Epidermal melanocyte (primary cell): ENCODE measurements around the gene TWIST2.

Experiments
- DNase-seq: peaks from one replicate; pipeline ENCODE4 v3.0.0; 2011; ENCODE audit warnings: low spot score; ENCODE audit not compliant: insufficient read length

Gene TWIST2

DNA sequence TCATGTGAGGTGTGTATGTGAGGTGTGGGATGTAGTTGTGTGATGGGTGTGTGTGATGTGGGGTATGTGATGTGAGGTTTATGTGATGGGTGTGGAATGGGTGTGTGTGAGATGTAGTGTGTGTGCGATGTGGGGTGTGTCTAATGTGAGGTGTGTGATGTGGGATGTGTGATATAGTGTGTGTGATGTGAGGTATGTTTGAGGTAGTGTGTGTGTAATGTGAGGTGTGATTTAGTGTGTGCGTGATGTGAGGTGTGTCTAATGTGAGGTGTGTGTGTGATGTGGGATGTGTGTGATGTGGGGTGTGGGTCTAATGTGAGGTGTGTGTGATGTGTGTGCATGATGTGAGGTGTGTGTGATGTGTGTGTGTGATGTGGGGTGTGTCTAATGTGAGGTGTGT lies 55.3 kb downstream of the TWIST2 start:
- no peak for DNase-seq

DNA sequence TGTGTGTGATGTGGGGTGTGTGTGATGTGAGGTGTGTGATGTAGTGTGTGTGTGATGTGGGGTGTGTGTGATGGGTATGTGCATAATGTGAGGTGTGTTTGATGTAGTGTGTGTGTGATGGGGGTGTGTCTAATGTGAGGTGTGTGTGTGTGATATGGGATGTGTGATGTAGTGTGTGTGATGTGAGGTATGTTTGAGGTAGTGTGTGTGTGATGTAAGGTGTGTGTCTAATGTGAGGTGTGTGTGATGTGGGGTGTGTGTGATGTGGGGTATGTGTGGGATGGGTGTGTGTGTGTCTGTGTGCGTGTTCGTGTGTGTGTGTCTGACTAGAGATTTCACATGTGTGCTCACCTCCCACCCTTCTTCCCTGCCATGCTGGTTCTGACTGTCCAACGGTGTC lies 56.3 kb downstream of the TWIST2 start:
- DNase-seq, result no peak

DNA sequence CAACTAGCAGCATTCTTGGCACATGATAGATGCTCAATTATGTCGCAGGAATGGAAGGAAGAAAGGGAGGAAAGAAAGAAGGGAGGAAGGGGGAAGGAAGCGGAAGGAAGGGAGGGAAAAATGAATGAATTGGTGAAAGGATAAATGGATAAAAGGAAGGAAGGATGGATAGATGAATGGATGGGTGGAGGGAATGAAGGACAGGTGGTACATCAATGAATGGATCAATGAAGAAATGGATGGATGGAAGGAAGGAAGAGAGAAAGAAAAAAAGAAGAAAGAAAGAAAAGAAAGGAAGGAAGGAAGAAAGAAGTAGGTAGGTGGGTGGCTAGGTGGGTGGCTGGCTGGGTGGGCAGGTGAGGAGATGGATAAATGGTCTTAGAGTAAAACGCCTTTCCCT lies 56.8 kb downstream of the TWIST2 start:
- no peak for DNase-seq

DNA sequence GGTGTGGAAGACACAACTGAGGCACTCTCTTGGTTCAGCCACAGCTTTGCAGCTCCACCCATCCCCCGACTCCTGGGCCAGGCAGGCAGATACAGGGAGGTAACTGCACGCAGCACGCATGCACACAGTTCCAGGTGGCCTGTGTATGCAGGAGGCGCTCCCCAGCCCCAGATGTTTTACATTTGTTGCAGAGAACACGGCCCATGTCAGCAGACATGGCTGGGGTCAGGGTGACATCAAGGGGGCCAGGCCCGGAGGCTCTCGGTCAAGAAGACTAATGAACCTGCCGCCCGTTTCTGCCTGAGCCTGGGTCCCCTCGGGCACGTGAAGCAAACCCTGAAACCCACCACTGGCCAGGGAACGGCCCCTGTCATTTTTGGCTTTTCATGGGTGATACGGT lies 57.3 kb downstream of the TWIST2 start:
- no peak for DNase-seq

DNA sequence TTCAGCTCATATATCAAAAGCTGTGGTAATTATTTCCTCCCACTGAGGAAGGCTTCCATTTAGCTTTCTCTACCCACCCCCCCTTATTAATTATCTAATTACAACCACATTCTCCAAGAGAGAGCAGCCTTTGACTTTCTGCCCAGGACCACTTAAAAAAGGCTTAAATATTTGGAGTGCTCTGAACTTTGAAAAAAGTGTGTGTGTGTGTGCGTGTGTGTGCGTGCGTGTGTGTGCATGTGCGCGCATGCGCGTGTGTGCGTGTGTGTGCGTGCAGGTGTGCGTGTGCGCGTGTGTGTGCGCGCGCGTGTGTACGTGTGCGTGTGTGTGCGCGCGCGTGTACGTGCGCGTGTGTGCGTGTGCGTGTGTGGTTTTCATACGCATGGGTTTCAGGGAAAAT lies 57.8 kb downstream of the TWIST2 start:
- no peak for DNase-seq

DNA sequence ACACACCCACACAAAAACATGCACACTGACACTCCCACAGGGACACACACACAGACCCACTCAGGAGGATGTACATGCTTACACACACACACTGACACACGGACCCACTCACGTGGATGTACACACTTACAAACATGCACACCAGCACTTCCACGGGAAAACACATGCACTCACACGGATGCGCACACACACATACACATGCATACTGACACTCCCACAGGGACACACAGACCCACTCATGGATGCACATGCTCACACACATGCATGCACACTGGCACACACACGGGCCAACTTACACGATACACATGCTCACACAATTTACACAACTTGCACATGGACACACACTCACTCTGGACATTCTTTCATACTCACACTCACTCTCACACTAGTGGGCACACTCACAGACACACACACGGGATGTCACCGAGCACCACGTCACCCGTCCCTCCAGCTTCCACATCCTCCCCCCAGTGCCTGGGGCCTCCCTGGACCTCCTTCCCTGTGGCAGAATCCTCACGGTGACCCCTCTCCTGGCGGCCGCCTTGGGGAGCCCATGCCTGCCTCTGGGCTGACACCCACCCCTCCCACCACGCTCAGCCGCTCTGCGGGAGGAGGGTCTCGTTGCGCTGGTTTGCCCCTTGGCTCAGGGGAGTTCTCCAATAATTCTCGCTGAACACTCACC lies 58.5 kb downstream of the TWIST2 start:
- no peak for DNase-seq

DNA sequence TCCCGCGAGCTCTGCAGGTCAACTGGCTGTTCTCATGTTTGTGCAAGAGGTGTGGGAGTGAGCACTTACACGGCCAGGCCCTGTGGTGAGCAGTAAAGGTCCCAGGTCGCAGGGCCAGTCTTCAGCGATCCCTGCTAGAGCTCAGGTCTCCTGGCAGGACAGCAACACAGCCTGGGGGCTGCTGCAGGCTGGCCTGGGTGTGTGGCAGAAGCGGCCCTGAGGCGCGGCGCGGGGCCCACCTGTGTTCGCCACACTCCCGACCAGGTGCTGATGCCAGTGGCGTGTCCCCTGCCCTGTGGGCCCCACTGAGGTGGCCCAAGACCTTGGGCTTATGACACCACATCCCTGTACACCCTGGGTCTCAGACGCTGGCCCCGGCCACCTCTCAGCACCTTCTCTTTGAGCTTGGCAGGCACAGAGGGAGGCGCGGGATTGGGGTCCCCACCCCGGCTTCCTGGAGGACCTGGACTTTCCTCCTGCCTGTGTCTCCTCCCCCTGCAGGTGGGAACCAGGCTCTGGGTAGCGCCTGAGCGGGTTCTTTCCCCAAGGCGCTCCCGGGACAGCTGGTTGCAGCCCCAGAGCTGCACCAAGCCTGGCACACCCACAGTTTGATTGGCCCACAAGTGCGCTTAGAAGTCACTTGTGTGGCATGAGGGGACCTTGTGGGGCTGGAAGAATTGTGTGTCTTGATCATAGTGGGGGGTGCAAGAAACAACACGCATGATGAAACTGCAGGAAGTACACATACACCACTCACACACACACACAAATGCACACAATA lies 59.2 kb downstream of the TWIST2 start:
- DNase-seq, result no peak

DNA sequence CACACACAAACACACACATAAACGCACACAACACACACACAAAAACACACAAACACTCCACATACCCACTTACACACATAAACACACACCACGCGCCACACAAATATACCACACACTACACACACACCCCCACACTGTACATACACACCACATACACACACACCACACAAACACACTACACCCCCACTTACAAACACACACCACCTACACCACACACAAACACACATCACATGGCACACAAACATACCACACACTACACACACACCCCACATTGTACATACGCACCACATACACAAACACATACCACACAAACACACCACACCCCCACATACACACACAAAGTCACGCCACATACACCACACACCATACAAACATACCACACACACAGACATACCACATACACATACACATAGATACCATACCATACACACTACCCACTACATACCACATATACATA lies 59.9 kb downstream of the TWIST2 start:
- no peak for DNase-seq

DNA sequence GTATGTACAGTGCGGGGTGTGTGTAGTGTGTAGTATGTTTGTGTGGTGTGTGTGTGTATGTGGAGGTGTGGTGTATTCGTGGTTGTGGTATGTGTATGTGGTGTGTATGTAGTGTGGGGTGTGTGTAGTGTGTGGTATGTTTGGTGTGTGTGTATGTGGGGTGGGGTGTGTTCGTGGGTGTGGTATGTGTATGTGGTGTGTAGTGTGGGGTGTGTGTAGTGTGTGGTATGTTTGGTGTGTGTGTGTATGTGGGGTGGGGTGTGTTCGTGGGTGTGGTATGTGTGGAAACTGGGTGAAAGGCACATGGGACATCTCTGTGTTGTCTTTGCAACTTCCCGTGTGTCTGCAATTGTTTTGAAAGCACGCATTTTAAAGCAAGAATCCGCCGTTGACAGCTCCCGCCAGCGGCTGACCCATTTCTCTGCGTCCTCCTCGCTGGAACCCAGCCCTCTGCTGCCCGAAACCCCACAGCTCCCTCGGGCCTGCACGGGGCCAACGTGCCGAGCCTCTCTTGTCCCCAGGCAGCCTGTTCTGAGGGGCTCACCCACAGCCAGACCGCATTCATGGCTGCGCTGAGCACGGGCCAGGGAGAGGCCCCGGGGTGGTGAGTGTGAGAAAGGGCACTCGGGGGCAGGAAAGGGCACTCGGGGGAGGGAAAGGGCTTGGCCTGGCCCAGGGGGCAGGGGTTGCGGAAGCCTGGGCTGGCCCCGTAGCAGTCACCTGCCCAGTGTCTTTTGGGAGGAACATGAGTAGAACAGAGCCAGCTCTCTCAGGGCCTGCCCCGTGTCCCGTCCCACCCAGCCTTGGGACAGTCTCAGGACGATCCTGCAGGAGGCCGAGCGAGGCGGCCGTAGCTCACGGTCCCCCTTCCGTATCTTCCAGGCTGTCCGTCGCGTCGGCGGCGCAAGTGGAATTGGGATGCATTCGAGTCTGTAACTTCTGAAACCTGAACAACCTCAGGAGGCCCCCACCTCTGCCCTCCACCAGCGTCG lies 61.4 kb downstream of the TWIST2 start:
- no peak for DNase-seq

DNA sequence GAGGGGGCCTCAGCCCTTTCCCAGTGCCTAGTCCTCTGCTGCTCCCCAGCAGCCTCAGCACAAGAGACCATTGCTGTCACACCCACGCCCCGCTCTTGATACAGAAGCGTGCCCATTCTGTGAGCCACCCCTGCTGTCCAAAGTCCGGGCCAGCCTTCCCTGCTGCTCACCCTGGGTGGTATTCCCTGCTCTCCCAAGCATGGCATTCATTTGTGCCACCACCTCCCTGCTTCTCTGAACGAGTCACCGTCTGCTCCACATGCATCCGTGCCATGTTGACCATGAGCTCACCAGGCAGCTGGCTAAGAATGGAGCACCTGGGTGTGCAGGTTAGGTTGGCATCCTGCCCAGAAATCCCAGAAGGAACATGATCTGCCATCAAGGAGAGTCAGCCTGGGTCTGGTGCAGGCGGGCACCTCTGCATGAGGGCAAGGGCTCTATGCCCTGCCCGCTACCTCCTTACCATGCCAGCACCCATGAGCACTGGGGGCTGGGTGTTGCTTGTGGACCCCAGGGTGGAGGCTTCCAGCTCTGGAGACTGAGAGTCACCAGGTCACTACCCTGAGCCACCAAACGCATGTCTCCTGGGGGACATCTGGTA lies 63.0 kb downstream of the TWIST2 start:
- no peak for DNase-seq

DNA sequence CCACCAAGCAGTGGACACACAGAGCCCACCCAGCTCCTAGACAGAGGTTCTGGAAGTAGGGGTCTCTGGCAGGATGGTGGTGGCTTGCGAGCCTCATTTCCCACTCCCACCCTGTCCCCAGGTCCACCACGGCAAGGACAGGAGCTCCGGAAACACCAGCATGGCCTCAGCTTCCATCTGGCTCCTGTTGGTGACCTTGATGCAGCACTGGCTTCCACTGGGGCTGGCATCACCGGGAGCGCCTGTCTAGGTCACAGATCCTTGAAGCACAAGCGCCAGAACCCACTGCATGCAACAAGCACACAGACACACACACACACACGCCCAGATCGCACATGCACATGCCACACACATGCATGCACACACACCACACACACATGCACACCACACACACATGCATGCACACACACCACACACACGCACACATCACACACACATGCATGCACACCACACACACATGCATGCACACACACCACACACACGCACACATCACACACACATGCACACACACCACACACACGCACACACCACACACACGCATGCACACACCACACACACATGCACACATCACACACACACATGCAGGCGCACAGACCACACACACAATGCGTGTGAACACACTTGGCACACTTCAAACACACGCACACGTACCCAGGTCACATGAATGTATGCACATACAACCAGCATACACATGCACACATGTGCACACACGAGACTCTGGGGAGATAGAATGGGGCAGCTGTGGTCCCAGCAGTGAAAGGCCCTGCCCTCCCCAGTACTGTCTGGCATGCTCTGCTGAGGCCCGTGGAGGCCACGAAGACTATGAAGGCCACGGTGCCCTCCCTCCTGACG lies 63.7 kb downstream of the TWIST2 start:
- DNase-seq, result no peak

DNA sequence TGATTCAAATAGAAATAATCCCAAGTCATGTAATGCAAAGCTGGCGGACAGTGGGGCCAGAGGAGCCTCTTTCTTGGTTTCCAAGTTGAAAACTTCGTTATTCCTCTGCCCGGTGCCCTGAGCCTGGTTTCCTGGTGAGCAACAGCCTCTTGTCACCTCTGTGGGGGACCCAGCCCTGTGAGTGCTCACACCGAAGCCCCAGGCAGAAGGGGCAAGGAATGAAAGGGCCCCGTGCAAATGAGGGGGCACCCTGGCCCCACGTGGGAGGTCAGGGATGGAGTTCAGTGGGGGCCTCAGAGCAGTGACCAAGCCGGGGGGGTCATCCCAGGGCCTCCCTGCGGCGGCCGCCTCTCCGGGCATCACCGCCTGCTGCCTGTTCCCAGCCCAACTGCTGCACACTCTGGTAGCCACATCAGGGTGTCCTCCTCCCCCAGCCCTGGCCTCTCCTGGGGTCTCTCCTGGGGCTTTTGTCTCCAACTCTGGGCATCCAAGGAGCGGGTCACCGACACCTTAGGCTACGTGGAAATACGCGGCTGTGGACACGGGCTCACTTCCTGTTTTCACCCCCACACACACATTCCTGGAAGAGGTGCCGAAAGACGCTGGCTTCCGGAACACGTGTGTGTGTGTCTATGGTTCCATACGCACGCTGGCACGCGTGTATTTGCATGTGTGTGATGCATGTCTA lies 64.5 kb downstream of the TWIST2 start:
- DNase-seq, result no peak

DNA sequence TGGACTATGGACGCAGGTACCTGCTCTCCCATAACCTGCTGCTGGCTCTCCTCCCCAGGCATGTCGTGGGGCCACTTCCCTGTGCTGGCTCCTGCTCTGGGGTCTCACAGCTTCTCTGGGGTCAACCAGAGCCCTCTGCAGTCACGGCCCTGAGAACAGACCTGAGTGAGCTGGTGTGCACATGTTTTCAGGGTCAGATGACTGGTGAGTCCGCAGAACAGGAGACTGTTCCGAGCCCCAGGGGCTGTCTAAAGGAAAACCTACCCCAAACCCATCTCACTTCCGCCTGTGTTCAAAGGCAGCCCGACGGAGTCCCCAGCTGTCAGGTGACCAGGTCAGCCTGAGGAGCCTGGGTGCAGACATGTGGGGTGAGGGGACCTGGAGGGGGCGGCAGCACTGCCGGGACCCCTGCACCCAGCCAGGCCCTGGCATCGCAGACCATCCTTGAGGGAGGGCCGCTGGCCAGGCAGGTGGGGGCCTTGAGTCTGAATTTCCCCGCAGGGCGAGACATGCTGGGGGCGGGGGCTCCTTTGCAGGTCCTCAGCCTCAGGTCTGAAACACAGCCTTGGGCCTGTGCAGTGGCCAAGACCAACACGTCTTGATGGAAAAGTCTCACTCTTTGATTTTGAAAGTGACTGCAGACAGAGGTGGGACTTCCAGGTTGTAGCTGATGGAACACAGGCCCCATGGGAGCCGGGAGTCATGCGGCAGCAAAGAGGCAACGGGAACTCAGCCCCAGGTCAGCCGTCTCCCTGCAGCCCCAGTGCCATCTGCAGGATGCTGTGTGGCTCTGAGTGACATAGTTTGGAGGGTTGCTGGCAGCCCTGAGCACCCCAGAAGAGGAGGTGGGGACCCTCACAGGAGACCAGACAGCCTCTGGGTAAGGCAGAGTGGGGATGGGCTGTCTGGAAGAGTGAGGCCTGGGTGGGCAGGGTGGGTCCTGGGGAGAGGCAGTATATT lies 65.3 kb downstream of the TWIST2 start:
- no peak for DNase-seq

DNA sequence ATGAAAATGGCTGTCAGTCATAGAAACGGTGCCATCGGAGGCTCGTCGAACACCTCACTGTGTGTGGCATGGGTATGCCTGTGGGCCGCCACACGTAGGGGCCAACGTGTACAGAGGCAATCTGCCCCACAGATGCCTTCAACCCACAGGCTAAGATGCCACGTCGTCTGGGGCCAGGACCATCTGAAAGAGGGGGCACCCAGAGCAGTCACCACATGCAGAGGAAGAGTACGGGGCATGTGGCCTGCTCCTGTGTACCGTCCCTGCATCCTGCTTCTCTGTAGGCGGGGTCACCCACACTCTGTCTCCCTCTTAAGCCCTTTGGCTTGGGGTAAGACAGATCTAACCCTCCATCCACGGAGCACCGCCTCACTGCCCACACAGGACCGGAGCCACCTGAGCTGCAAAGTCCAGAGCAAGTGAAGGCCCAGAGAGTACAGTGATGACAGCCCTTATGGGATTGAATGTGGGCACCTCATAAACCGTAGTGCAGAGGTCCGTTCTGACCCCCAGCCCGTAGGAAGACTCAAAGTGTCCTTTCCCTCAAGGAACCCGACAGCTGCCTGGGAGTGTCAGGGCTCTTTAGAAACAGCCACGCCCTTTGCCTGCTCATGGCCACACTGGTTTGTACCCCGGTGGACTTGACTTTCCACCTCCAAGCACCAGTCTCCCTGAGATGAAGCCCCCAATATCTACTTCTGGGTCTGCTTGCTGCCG lies 66.2 kb downstream of the TWIST2 start:
- DNase-seq, result no peak

DNA sequence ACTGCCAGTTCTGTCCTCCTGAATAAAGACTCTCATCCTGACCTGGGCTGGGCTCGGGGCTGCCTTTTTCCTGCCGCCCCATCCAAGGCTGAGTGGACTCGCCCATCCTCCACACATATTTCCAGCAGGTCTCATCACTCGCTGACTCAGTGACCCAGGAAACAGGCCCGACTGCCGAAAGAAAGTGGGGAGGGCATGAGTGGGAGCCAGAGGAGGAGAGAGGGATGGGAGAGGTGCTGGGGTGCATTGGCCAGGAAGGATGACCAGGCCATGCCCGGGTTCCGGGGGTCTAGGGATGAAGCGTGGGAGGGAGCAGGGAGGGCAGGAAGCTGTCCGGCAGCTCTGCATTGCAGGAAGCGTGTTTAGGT lies 66.7 kb downstream of the TWIST2 start:
- DNase-seq, result no peak

DNA sequence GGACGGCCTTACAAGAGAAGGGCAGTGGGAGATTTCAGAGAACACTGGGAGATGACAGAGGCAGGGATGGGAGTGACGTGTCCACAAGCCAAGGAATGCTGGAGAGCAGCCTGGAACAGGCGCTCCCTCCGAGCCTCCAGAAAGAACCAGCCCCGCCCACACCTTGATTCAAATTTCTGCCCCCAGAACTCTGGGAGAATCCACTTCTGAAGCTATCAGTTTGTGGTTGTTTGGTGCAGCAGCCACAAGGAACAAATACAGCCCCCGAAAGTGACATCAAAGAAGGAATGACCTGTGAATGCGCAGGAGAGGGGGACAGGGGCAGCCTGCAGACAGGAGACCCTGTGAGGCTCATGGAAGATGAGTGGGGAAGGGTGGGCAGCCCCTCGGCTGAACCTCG lies 67.3 kb downstream of the TWIST2 start:
- no peak for DNase-seq

DNA sequence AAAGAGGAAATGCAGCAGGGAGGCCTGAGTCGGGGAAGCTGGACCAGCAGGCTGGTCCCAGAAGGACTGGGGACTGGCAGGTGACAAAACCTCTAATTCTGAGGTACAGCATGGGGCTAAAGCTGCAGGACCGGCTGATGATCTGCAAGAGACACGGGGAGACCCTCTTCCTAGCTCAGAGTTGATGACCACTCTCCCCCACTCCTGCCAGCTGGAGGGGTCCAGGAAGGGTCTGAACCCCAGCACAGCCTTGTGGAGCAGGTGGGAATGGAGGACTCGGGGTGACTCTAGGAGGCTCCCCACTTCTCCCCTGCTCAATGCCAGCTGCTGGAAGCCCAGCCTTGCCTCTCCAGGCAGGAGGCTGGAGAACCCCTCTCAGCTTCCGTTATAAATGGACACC lies 67.7 kb downstream of the TWIST2 start:
- no peak for DNase-seq

DNA sequence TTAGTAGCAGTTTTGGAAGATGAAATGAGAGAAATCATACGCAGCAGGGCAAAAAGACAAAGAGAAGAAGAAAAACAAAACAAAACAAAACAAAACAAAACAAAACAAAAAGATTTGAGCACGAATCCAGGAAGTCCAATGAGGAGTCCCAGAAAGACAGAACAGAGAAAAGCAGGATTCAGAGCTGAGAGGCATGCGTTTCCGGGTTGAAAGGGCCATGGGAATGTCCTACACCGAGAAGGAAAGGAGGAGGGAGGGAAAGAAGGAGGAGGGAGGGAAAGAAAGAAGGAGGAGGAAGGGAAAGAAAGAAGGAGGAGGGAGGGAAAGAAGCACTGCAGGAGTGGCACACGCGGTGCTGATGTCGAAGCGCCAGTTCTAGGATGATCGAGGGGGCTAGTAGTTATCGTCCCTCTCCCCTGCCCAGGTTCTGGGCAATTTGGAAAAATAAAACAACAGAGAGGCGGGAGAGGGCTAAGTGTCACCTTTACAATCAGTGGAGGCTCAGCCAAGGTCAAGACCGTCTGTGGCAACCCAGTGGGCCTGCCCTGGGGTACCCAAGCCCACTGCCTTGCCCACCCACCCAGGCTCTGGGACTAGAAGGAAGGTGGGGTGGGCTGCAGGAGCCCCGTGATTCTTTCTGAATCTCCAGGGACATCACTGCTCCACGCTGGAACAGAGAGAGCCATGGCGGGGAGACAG lies 68.4 kb downstream of the TWIST2 start:
- DNase-seq, result no peak
